GM23338 (cell line): ENCODE data around the gene ASB12. TPM values are rescaled to one million over a fixed set of nuclear protein-coding genes. Genes with fewer than 3 reads are reported as not detected.

Experiments
- CREB1 ChIP-seq: fragments of 250-450 bp; sonication (Bioruptor Pico); IDR thresholded peaks from 2 replicates; pipeline ENCODE4 v1.5.0; 2020; ENCODE audit warnings: low read depth, mild to moderate bottlenecking, moderate library complexity
- ETS1 ChIP-seq: IDR thresholded peaks from 2 replicates; pipeline ENCODE4 v1.6.1; 2016; ENCODE audit warnings: antibody characterized with exemption
- EZH2 ChIP-seq: fragments of 200-600 bp; sonication (generic); IDR thresholded peaks from one replicate; pipeline ENCODE4 v1.8.0; 2017; ENCODE audit warnings: antibody characterized with exemption, mild to moderate bottlenecking, low read depth; ENCODE audit not compliant: unreplicated experiment
- EZH2phosphoT487 ChIP-seq: fragments of 200-600 bp; sonication (generic); IDR thresholded peaks from one replicate; pipeline ENCODE4 v1.8.1; 2018; ENCODE audit warnings: antibody characterized with exemption; ENCODE audit not compliant: unreplicated experiment
- JUNB ChIP-seq: IDR thresholded peaks from one replicate; pipeline ENCODE4 v1.6.1; 2016; ENCODE audit warnings: antibody characterized with exemption; ENCODE audit not compliant: unreplicated experiment
- NANOG ChIP-seq: IDR thresholded peaks from 2 replicates; pipeline ENCODE4 v1.6.1; 2016; ENCODE audit warnings: antibody characterized with exemption, borderline replicate concordance
- POLR2AphosphoS5 ChIP-seq: IDR thresholded peaks from 2 replicates; pipeline ENCODE4 v1.6.1; 2016; ENCODE audit warnings: antibody characterized with exemption, low read depth
- STAT1 ChIP-seq: IDR thresholded peaks from one replicate; pipeline ENCODE4 v1.6.1; 2016; ENCODE audit warnings: antibody characterized with exemption; ENCODE audit not compliant: unreplicated experiment
- ZNF114 ChIP-seq: fragments of 250-450 bp; sonication (Bioruptor Pico); IDR thresholded peaks from 2 replicates; pipeline ENCODE4 v1.5.0; 2020; ENCODE audit warnings: mild to moderate bottlenecking, moderate library complexity
- ZNF331 ChIP-seq: fragments of 250-450 bp; sonication (Bioruptor Pico); IDR thresholded peaks from 2 replicates; pipeline ENCODE4 v1.5.0; 2020; ENCODE audit warnings: low read depth, mild to moderate bottlenecking, moderate library complexity
- ZNF462 ChIP-seq: fragments of 250-450 bp; sonication (Bioruptor Pico); IDR thresholded peaks from 2 replicates; pipeline ENCODE4 v1.5.0; 2020; ENCODE audit warnings: mild to moderate bottlenecking, moderate library complexity
- polyA plus RNA-seq: library from polyadenylated mRNA; unstranded; fragments of >200 nt; fragmentation: Nextera tagmentation; extraction: Ambion mirVana; gene quantifications from 2 replicates; pipeline ENCODE4 v1.2.1, GENCODE V29; 2016
- small RNA-seq: library from RNA; depleted of rRNA; stranded (forward); fragments of <200 nt; gene quantifications from one replicate; pipeline ENCODE3, GENCODE V24; 2014; ENCODE audit warnings: low replicate concordance
- total RNA-seq: library from RNA; depleted of rRNA; stranded (reverse); fragments of >200 nt; shearing (Covaris generic); gene quantifications from 2 replicates; pipeline ENCODE4 v1.2.3, GENCODE V29; 2014; rRNA removed

Gene ASB12
- total and polyA plus RNA-seq, 2 experiments from 2014 or later: 1.1 to 1.2 TPM

- TF ChIP-seq ZNF462 (CRISPR knock-in tag) (no peak), ZNF114 (CRISPR knock-in tag) (no peak), ETS1 (no peak), CREB1 (CRISPR knock-in tag) (no peak), ZNF331 (CRISPR knock-in tag) (no peak), EZH2phosphoT487 (no peak), POLR2AphosphoS5 (no peak), JUNB (no peak), STAT1 (no peak), EZH2 (no peak), NANOG (no peak)
These were observed 53.5 kb downstream of the ASB12 start (continued) for GRCh38 chrX:64176876-64177275.

Small RNA genes within 50 kb of the gene (small RNA-seq; reads per million reads assigned to genes)
- not detected for gene RN7SL799P

Other genes starting within 250 kb of the ASB12 start
- gene AMER1, start 24.9 kb downstream of the ASB12 start, total RNA-seq: 10.6 and 10.9 TPM in 2 replicates
- gene AMER1, start 24.9 kb downstream of the ASB12 start, polyA plus RNA-seq: 0.48 and 0.57 TPM in 2 replicates
- gene MTMR8, start 164.8 kb upstream of the ASB12 start, total RNA-seq: 2.8 and 8.8 TPM in 2 replicates
- 3.4 and 5.6 TPM in 2 replicates for gene MTMR8, start 164.8 kb upstream of the ASB12 start, polyA plus RNA-seq